ENCODE data around the gene LEO1. TPM values are rescaled to one million over a fixed set of nuclear protein-coding genes. Genes with fewer than 3 reads are reported as not detected.

The LEO1 gene
- total RNA-seq, 3 donors from 2014 or later = 30.7 to 32.6 (median 30.8) TPM

Other genes starting within 250 kb of the LEO1 start
- gene LYSMD2, start 234.1 kb downstream of the LEO1 start, total RNA-seq = 10 to 100 TPM; 16.3 to 23.5 (median 22.4) TPM
- 1 to 10 TPM; 3.7 to 3.9 (median 3.8) TPM for gene TMOD2, start 220.2 kb downstream of the LEO1 start, total RNA-seq
- gene TMOD3, start 142.1 kb downstream of the LEO1 start, total RNA-seq = 10 to 100 TPM; 43.2 to 47.4 (median 46.3) TPM
- 10 to 100 TPM; 64.4 to 74.1 (median 68.0) TPM for gene MAPK6, start 47.4 kb upstream of the LEO1 start, total RNA-seq
- gene BCL2L10, start 141.0 kb upstream of the LEO1 start, total RNA-seq = under 1 TPM in 2 of 3 donors, not detected in 1; 0.16 to 0.23 TPM
- gene GNB5, start 219.6 kb upstream of the LEO1 start, total RNA-seq = 10 to 100 TPM in 1 of 3 donors, 1 to 10 TPM in 2; 9.0 to 12.8 (median 10.0) TPM